ENCODE results near the gene TOMM20. TPM values are rescaled to one million over a fixed set of nuclear protein-coding genes. Genes with fewer than 3 reads are reported as not detected.
"Not testable (repeated sequence)": the region's sequence is repeated elsewhere in the genome, so short reads cannot be mapped to it uniquely, and the experiment has no call there.

The TOMM20 gene
- total and polyA plus RNA-seq, 4 donors = 60.6 to 115 (median 79.6) TPM

GRCh38 chr1:235090406-235091069 lies 38.1 kb downstream of the TOMM20 start:
- no peak for ATAC-seq (ENCODE audit: insufficient read depth, low FRiP score)
- no peak overlapping the region for H3K9ac ChIP-seq (ENCODE audit: insufficient read depth in 1 of 2, low read length in 2 of 2)
- H3K4me3 ChIP-seq = no peak overlapping the region
- no peaks in the 10 kb centered on the region for H3K9me3 ChIP-seq (ENCODE audit: control insufficient read depth in 4 of 4, insufficient read depth in 3 of 4, low read length in 3 of 4)
- no peak for TF ChIP-seq CTCF (IDR thresholded peaks at IDR 0.05; ENCODE audit: control extremely low read depth, extremely low read depth)
- H3K4me1 ChIP-seq (ENCODE audit: control insufficient read depth in 5 of 5, insufficient read depth in 5 of 5, low read length in 5 of 5) = peaks cover 0 to 10% (median 5%) of the 10 kb centered on the region in 5 donors
- DNase-seq = peak in 1 of 3 donors; percentile 44
- H3K27ac ChIP-seq (ENCODE audit: low read depth in 1 of 2, low read length in 1 of 2) = no peak overlapping the region
- no peaks in the 10 kb centered on the region for H3K27me3 ChIP-seq (ENCODE audit: control insufficient read depth in 3 of 3, insufficient read depth in 3 of 3, low read length in 2 of 3)
- H3K36me3 ChIP-seq (ENCODE audit: control insufficient read depth in 4 of 4, insufficient read depth in 4 of 4, low read length in 4 of 4) = no peaks in the 10 kb centered on the region
- WGBS, 2 donors = 45 to 66% methylated on average over 20 of the region's 20 CpGs

- no peaks in the 10 kb centered on the region for H3K36me3 ChIP-seq (ENCODE audit: control insufficient read depth in 4 of 4, insufficient read depth in 4 of 4, low read length in 4 of 4)
- no peaks in the 10 kb centered on the region for H3K27me3 ChIP-seq (ENCODE audit: control insufficient read depth in 3 of 3, insufficient read depth in 3 of 3, low read length in 2 of 3)
- TF ChIP-seq CTCF (IDR thresholded peaks at IDR 0.05; ENCODE audit: control extremely low read depth, extremely low read depth) = no peak
- WGBS, 2 donors = 93 to 95% methylated on average over 7 of the region's 7 CpGs
- peaks cover 0 to 12% (median 7%) of the 10 kb centered on the region in 5 donors for H3K4me1 ChIP-seq (ENCODE audit: control insufficient read depth in 5 of 5, insufficient read depth in 5 of 5, low read length in 5 of 5)
- DNase-seq (no peak), ATAC-seq (ENCODE audit: insufficient read depth, low FRiP score) (no peak)
- H3K27ac ChIP-seq (ENCODE audit: low read depth in 1 of 2, low read length in 1 of 2) = no peak overlapping the region
- H3K9ac ChIP-seq (ENCODE audit: insufficient read depth in 1 of 2, low read length in 2 of 2) = no peak overlapping the region
- H3K9me3 ChIP-seq (ENCODE audit: control insufficient read depth in 4 of 4, insufficient read depth in 3 of 4, low read length in 3 of 4) = no peaks in the 10 kb centered on the region
- H3K4me3 ChIP-seq = no peak overlapping the region
Measured at GRCh38 chr1:235088907-235089306, 39.7 kb downstream of the TOMM20 start.

- ATAC-seq (ENCODE audit: insufficient read depth, low FRiP score) (no peak), DNase-seq (no peak)
- no peak overlapping the region for H3K9ac ChIP-seq (ENCODE audit: insufficient read depth in 1 of 2, low read length in 2 of 2)
- H3K4me3 ChIP-seq = no peak overlapping the region
- H3K4me1 ChIP-seq (ENCODE audit: control insufficient read depth in 5 of 5, insufficient read depth in 5 of 5, low read length in 5 of 5) = peaks cover 0 to 12% (median 3%) of the 10 kb centered on the region in 5 donors
- H3K9me3 ChIP-seq (ENCODE audit: control insufficient read depth in 4 of 4, insufficient read depth in 3 of 4, low read length in 3 of 4) = no peaks in the 10 kb centered on the region
- no peaks in the 10 kb centered on the region for H3K27me3 ChIP-seq (ENCODE audit: control insufficient read depth in 3 of 3, insufficient read depth in 3 of 3, low read length in 2 of 3)
- no peak for TF ChIP-seq CTCF (IDR thresholded peaks at IDR 0.05; ENCODE audit: control extremely low read depth, extremely low read depth)
- WGBS, 2 donors = 75 to 86% methylated on average over 6 of the region's 6 CpGs
- no peaks in the 10 kb centered on the region for H3K36me3 ChIP-seq (ENCODE audit: control insufficient read depth in 4 of 4, insufficient read depth in 4 of 4, low read length in 4 of 4)
- H3K27ac ChIP-seq (ENCODE audit: low read depth in 1 of 2, low read length in 1 of 2) = no peak overlapping the region
Measured at GRCh38 chr1:235088430-235088829, 40.2 kb downstream of the TOMM20 start.

- H3K9me3 ChIP-seq (ENCODE audit: control insufficient read depth in 4 of 4, insufficient read depth in 3 of 4, low read length in 3 of 4) = no peaks in the 10 kb centered on the region
- no peaks in the 10 kb centered on the region for H3K27me3 ChIP-seq (ENCODE audit: control insufficient read depth in 3 of 3, insufficient read depth in 3 of 3, low read length in 2 of 3)
- H3K27ac ChIP-seq (ENCODE audit: low read depth in 1 of 2, low read length in 1 of 2) = no peak overlapping the region
- H3K4me3 ChIP-seq = no peak overlapping the region
- ATAC-seq (ENCODE audit: insufficient read depth, low FRiP score) (no peak), DNase-seq (no peak)
- H3K4me1 ChIP-seq (ENCODE audit: control insufficient read depth in 5 of 5, insufficient read depth in 5 of 5, low read length in 5 of 5) = peaks cover 0 to 13% (median 3%) of the 10 kb centered on the region in 5 donors
- WGBS, 2 donors = 90 to 94% methylated on average over 6 of the region's 6 CpGs
- no peak for TF ChIP-seq CTCF (IDR thresholded peaks at IDR 0.05; ENCODE audit: control extremely low read depth, extremely low read depth)
- H3K9ac ChIP-seq (ENCODE audit: insufficient read depth in 1 of 2, low read length in 2 of 2) = no peak overlapping the region
- no peaks in the 10 kb centered on the region for H3K36me3 ChIP-seq (ENCODE audit: control insufficient read depth in 4 of 4, insufficient read depth in 4 of 4, low read length in 4 of 4)
Measured at GRCh38 chr1:235087906-235088305, 40.7 kb downstream of the TOMM20 start.

GRCh38 chr1:235085411-235086117 lies 43.1 kb downstream of the TOMM20 start:
- peaks cover 0 to 16% (median 5%) of the 10 kb centered on the region in 5 donors for H3K4me1 ChIP-seq (ENCODE audit: control insufficient read depth in 5 of 5, insufficient read depth in 5 of 5, low read length in 5 of 5)
- DNase-seq; H3K9me3 ChIP-seq (ENCODE audit: control insufficient read depth in 4 of 4, insufficient read depth in 3 of 4, low read length in 3 of 4); H3K36me3 ChIP-seq (ENCODE audit: control insufficient read depth in 4 of 4, insufficient read depth in 4 of 4, low read length in 4 of 4); ATAC-seq (ENCODE audit: insufficient read depth, low FRiP score); H3K27me3 ChIP-seq (ENCODE audit: control insufficient read depth in 3 of 3, insufficient read depth in 3 of 3, low read length in 2 of 3); H3K9ac ChIP-seq (ENCODE audit: insufficient read depth in 1 of 2, low read length in 2 of 2); H3K27ac ChIP-seq (ENCODE audit: low read depth in 1 of 2, low read length in 1 of 2); H3K4me3 ChIP-seq: not testable (repeated sequence)
- WGBS, 2 donors = 93 to 95% methylated on average over 12 of the region's 12 CpGs
